Cardiac muscle cell (in vitro differentiated cells and primary cell): Measurements from ENCODE around the gene RAD23A. TPM values are rescaled to one million over a fixed set of nuclear protein-coding genes. Genes with fewer than 3 reads are reported as not detected.
A peak's percentile ranks its signal among the peaks of the same experiment; 100 is the strongest.

ENCODE experiments used
- DNase-seq, 2 donors: peaks; one replicate each; pipeline versions ENCODE4 v3.0.0 to v3.0.0-alpha.2; 2010 to 2017; ENCODE audit warnings: low read depth in 1 of 2, low spot score in 1 of 2
- H3K27ac ChIP-seq: fragments of 200-600 bp; sonication (generic); 2 replicates; pipeline ENCODE4 v1.5.1; 2016
- H3K27me3 ChIP-seq: fragments of 200-600 bp; sonication (generic); 2 replicates; pipeline ENCODE4 v1.6.0; 2016; ENCODE audit warnings: control low read depth
- H3K36me3 ChIP-seq: fragments of 200-600 bp; sonication (generic); 2 replicates; pipeline ENCODE4 v1.5.1; 2016; ENCODE audit warnings: control low read depth
- H3K4me1 ChIP-seq: fragments of 200-600 bp; sonication (generic); 2 replicates; pipeline ENCODE4 v1.8.1; 2017; ENCODE audit warnings: low read depth, mild to moderate bottlenecking, mixed run types
- H3K4me3 ChIP-seq: fragments of 200-600 bp; sonication (generic); 2 replicates; pipeline ENCODE4 v1.5.1; 2016; ENCODE audit warnings: mild to moderate bottlenecking
- H3K9me3 ChIP-seq: fragments of 200-600 bp; sonication (generic); 2 replicates; pipeline ENCODE4 v1.5.1; 2017; ENCODE audit warnings: low read depth, mild to moderate bottlenecking, control low read depth
- CTCF ChIP-seq: IDR thresholded peaks from 2 replicates; pipeline ENCODE4 v1.5.1; 2012; ENCODE audit warnings: low read depth, mild to moderate bottlenecking, low read length
- polyA plus RNA-seq: library from polyadenylated mRNA; unstranded; fragments of >200 nt; fragmentation: Nextera tagmentation; extraction: Ambion mirVana; gene quantifications from 2 replicates; pipeline ENCODE4 v1.2.1, GENCODE V29; 2016
- total RNA-seq: library from RNA; depleted of rRNA; stranded (reverse); fragments of >200 nt; gene quantifications from 2 replicates; pipeline ENCODE4 v1.2.3, GENCODE V29; 2016

The RAD23A gene
- total and polyA plus RNA-seq, 2 experiments from 2014 or later, result 182 to 191 TPM

- Histone ChIP-seq H3K27me3 (peaks cover 96% of the 10 kb centered on the region), H3K4me1 (no peaks in the 10 kb centered on the region), H3K9me3 (no peaks in the 10 kb centered on the region), H3K27ac (no peak within 1 kb of the TSS), H3K4me3 (peak within 1 kb of the TSS; percentile 45), H3K36me3 (no peaks in the 10 kb centered on the region)
- DNase-seq, result peak; percentile 76 to 80
- no peak for TF ChIP-seq CTCF
Observed at GRCh38 chr19:12994701-12995595, 49.3 kb downstream of the RAD23A start, which contains the start of gene NFIX. TSS of gene NFIX (plus strand) at chr19:12995475. CDS start at chr19:12995838, 363 bp downstream.

GRCh38 chr19:12995596-12996405, 50.1 kb downstream of the RAD23A start:
- no peak overlapping the region for H3K27ac ChIP-seq
- H3K9me3 ChIP-seq, result no peaks in the 10 kb centered on the region
- H3K36me3 ChIP-seq, result no peaks in the 10 kb centered on the region
- peaks cover 96% of the 10 kb centered on the region for H3K27me3 ChIP-seq
- DNase-seq, result peak in 1 of 2 donors; percentile 48
- TF ChIP-seq CTCF, result no peak
- H3K4me1 ChIP-seq, result no peaks in the 10 kb centered on the region
- H3K4me3 ChIP-seq, result peak overlapping the region; percentile 26

GRCh38 chr19:12996406-12997094, 50.9 kb downstream of the RAD23A start:
- Histone ChIP-seq H3K4me1 (no peaks in the 10 kb centered on the region), H3K27me3 (peaks cover 96% of the 10 kb centered on the region), H3K27ac (no peak overlapping the region), H3K4me3 (peak overlapping the region; percentile 26), H3K36me3 (no peaks in the 10 kb centered on the region), H3K9me3 (no peaks in the 10 kb centered on the region)
- TF ChIP-seq CTCF, result no peak
- DNase-seq, result peak in 1 of 2 donors; percentile 47

- H3K36me3 ChIP-seq, result no peaks in the 10 kb centered on the region
- H3K4me3 ChIP-seq, result no peak overlapping the region
- peaks cover 96% of the 10 kb centered on the region for H3K27me3 ChIP-seq
- DNase-seq, result no peak
- no peaks in the 10 kb centered on the region for H3K4me1 ChIP-seq
- H3K27ac ChIP-seq, result no peak overlapping the region
- no peak for TF ChIP-seq CTCF
- H3K9me3 ChIP-seq, result no peaks in the 10 kb centered on the region
Observed at GRCh38 chr19:12997179-12997966, 51.7 kb downstream of the RAD23A start.
